H1 (cell line): ENCODE results near the gene IQCH. TPM values are rescaled to one million over a fixed set of nuclear protein-coding genes. Genes with fewer than 3 reads are reported as not detected.

Experiments used
- CTCF ChIA-PET: fragments of 300-600 bp; sonication (Branson Sonifier 250); formaldehyde crosslinking; loops from one replicate; lab custom pipeline; 2021; ENCODE audit not compliant: partially characterized antibody; lab: Charles Lee
- POLR2A ChIA-PET: fragments of 300-600 bp; sonication (Branson Sonifier 250); formaldehyde crosslinking; loops from one replicate; lab custom pipeline; 2021; ENCODE audit warnings: inconsistent platforms; ENCODE audit not compliant: partially characterized antibody; lab: Charles Lee
- DNase-seq, 2 experiments: peaks; one replicate each; pipeline versions ENCODE4 v3.0.0 to v3.0.0-alpha.2; 2010 to 2022; ENCODE audit warnings: low spot score in 2 of 2, low read depth in 1 of 2, mixed read lengths in 1 of 2
- FAIRE-seq: peaks from 2 replicates; lab custom pipeline; 2011; peaks lifted over from hg19 to GRCh38; lab: Jason Lieb, UNC
- H2AFZ ChIP-seq: 2 replicates; pipeline ENCODE4 v1.8.1; 2012; ENCODE audit warnings: low read length, inconsistent platforms
- H2AK5ac ChIP-seq: 2 replicates; pipeline ENCODE4 v1.6.1; 2013; ENCODE audit warnings: low read depth, low read length
- H2BK120ac ChIP-seq: replicated peaks from 2 replicates; pipeline ENCODE3; 2013; ENCODE audit warnings: low read depth, low read length, inconsistent platforms
- H2BK12ac ChIP-seq: 2 replicates; pipeline ENCODE4 v1.6.1; 2013; ENCODE audit warnings: low read depth, low read length
- H2BK15ac ChIP-seq: 2 replicates; pipeline ENCODE4 v1.6.1; 2013; ENCODE audit warnings: low read length
- H2BK20ac ChIP-seq: 2 replicates; pipeline ENCODE4 v1.6.1; 2013; ENCODE audit warnings: low read length
- H2BK5ac ChIP-seq: 2 replicates; pipeline ENCODE4 v1.6.1; 2013; ENCODE audit warnings: low read depth, low read length
- H3K14ac ChIP-seq: 2 replicates; pipeline ENCODE4 v1.6.1; 2013; ENCODE audit warnings: inconsistent platforms; ENCODE audit not compliant: insufficient read length
- H3K18ac ChIP-seq: 2 replicates; pipeline ENCODE4 v1.6.1; 2013; ENCODE audit warnings: low read length; ENCODE audit errors: extremely low read depth
- H3K23ac ChIP-seq: 2 replicates; pipeline ENCODE4 v1.6.1; 2013; ENCODE audit warnings: inconsistent platforms; ENCODE audit not compliant: insufficient read length
- H3K23me2 ChIP-seq: 2 replicates; pipeline ENCODE4 v1.6.1; 2013; ENCODE audit warnings: low read depth, low read length
- H3K27ac ChIP-seq: 2 replicates; pipeline ENCODE4 v1.6.1; 2011; ENCODE audit warnings: low read depth, low read length, inconsistent platforms
- H3K27me3 ChIP-seq, 4 experiments: replicated peaks in 1 of 4; 1 replicate in 1 of 4; 2 replicates in 3 of 4; pipeline versions ENCODE4 v1.6.1 to v1.8.1; 2011 to 2013; ENCODE audit warnings: low read length in 3 of 4, mild to moderate bottlenecking in 3 of 4, inconsistent platforms in 2 of 4, mixed read lengths in 2 of 4, moderate library complexity in 1 of 4; ENCODE audit not compliant: control insufficient read depth in 3 of 4, insufficient read depth in 3 of 4; ENCODE audit errors: extremely low read depth in 1 of 4
- H3K36me3 ChIP-seq, 4 experiments: 2 replicates each; pipeline versions ENCODE4 v1.6.1 to v1.8.1; 2011 to 2013; ENCODE audit warnings: mild to moderate bottlenecking in 4 of 4, low read length in 3 of 4, moderate library complexity in 2 of 4, control low read depth in 1 of 4, inconsistent platforms in 1 of 4; ENCODE audit not compliant: insufficient read depth in 4 of 4, control insufficient read depth in 2 of 4
- H3K4ac ChIP-seq: replicated peaks from 2 replicates; pipeline ENCODE3; 2013; ENCODE audit warnings: low read length, low read depth, mixed read lengths, inconsistent platforms; ENCODE audit not compliant: insufficient read length
- H3K4me1 ChIP-seq, 4 experiments: replicated peaks in 1 of 4; 1 replicate in 1 of 4; 2 replicates in 3 of 4; pipeline versions ENCODE4 v1.6.1 to v1.8.1; 2011 to 2013; ENCODE audit warnings: low read length in 3 of 4, inconsistent platforms in 2 of 4, mixed read lengths in 1 of 4; ENCODE audit not compliant: insufficient read depth in 4 of 4, control insufficient read depth in 3 of 4
- H3K4me2 ChIP-seq, 2 experiments: 2 replicates each; pipeline versions ENCODE4 v1.6.1 to v1.8.1; 2011 to 2013; ENCODE audit warnings: low read depth in 2 of 2, low read length in 2 of 2, control low read depth in 1 of 2, inconsistent platforms in 1 of 2, mild to moderate bottlenecking in 1 of 2; ENCODE audit not compliant: insufficient read depth in 1 of 2
- H3K4me3 ChIP-seq, 4 experiments: fragments of 200-600, 300-600 bp in 1 of 4; sonication (generic), shearing (Covaris generic), sonication (Bioruptor Twin) in 1 of 4; 2 replicates each; pipeline versions ENCODE4 v1.5.1 to v1.8.1; 2011 to 2016; ENCODE audit warnings: low read length in 4 of 4, low read depth in 3 of 4, control low read depth in 2 of 4, inconsistent platforms in 2 of 4, mild to moderate bottlenecking in 2 of 4, mixed read lengths in 1 of 4, moderate library complexity in 1 of 4; ENCODE audit not compliant: insufficient read depth in 2 of 4; ENCODE audit errors: extremely low read depth in 1 of 4
- H3K56ac ChIP-seq: replicated peaks from 2 replicates; pipeline ENCODE3; 2013; ENCODE audit warnings: low read depth, mild to moderate bottlenecking, mixed read lengths, low read length, inconsistent platforms; ENCODE audit not compliant: insufficient read length
- H3K79me1 ChIP-seq: 2 replicates; pipeline ENCODE4 v1.6.1; 2013; ENCODE audit warnings: low read depth, low read length, control low read depth
- H3K79me2 ChIP-seq, 2 experiments: 2 replicates each; pipeline versions ENCODE4 v1.6.1 to v1.8.1; 2012 to 2013; ENCODE audit warnings: low read length in 2 of 2, mild to moderate bottlenecking in 2 of 2, inconsistent platforms in 1 of 2; ENCODE audit not compliant: insufficient read depth in 2 of 2, control insufficient read depth in 1 of 2
- H3K9ac ChIP-seq, 4 experiments: replicated peaks in 1 of 4; 1 replicate in 1 of 4; 2 replicates in 3 of 4; pipeline versions ENCODE4 v1.6.1 to v1.8.1; 2011 to 2013; ENCODE audit warnings: low read depth in 3 of 4, low read length in 3 of 4, control low read depth in 2 of 4, mild to moderate bottlenecking in 2 of 4, moderate library complexity in 2 of 4, inconsistent platforms in 1 of 4; ENCODE audit errors: extremely low read depth in 1 of 4
- H3K9me3 ChIP-seq, 2 experiments: 2 replicates each; pipeline versions ENCODE4 v1.6.1 to v1.8.1; 2012 to 2013; ENCODE audit warnings: mild to moderate bottlenecking in 2 of 2, moderate library complexity in 2 of 2, control low read depth in 1 of 2, inconsistent platforms in 1 of 2, low read depth in 1 of 2, low read length in 1 of 2, mixed read lengths in 1 of 2; ENCODE audit not compliant: insufficient read depth in 2 of 2
- H4K20me1 ChIP-seq, 2 experiments: replicated peaks in 1 of 2; 2 replicates each; pipeline versions ENCODE3 to v1.8.1; 2011 to 2013; ENCODE audit warnings: inconsistent platforms in 2 of 2, low read length in 2 of 2, mild to moderate bottlenecking in 1 of 2; ENCODE audit not compliant: insufficient read depth in 2 of 2, control insufficient read depth in 1 of 2
- H4K5ac ChIP-seq: 2 replicates; pipeline ENCODE4 v1.6.1; 2013; ENCODE audit warnings: low read length, low read depth, mixed read lengths, inconsistent platforms; ENCODE audit not compliant: insufficient read length
- H4K8ac ChIP-seq: 2 replicates; pipeline ENCODE4 v1.8.0; 2013; ENCODE audit warnings: mild to moderate bottlenecking, moderate library complexity, low read length, inconsistent platforms; ENCODE audit not compliant: insufficient read depth; ENCODE audit errors: extremely low read depth
- H4K91ac ChIP-seq: replicated peaks from 2 replicates; pipeline ENCODE3; 2013; ENCODE audit warnings: low read length, mixed read lengths, inconsistent platforms; ENCODE audit not compliant: insufficient read length
- JUN ChIP-seq: IDR thresholded peaks from 2 replicates; pipeline ENCODE4 v1.6.1; 2011; ENCODE audit warnings: low read depth, mild to moderate bottlenecking, improper control_type of control experiment, low read length
- POU5F1 ChIP-seq: IDR thresholded peaks from 2 replicates; pipeline ENCODE4 v1.6.1; 2011; ENCODE audit warnings: low read depth, mild to moderate bottlenecking, low read length, moderate library complexity
- RBBP5 ChIP-seq: IDR thresholded peaks from 2 replicates; pipeline ENCODE4 v1.7.1; 2012; ENCODE audit warnings: low read depth, mild to moderate bottlenecking, inconsistent platforms, low read length, moderate library complexity, borderline replicate concordance
- YY1 ChIP-seq: IDR thresholded peaks from 2 replicates; pipeline ENCODE4 v1.6.1; 2011; ENCODE audit warnings: low read depth, mild to moderate bottlenecking, low read length
- WGBS, 2 experiments: shearing (Covaris generic) in 1 of 2; methylation state at CpG; one replicate each; pipeline versions ENCODE4 v1.1.6 to v1.1.7; 2013 to 2015; ENCODE audit warnings: low lambda C conversion rate in 2 of 2, mixed read lengths in 2 of 2, inconsistent platforms in 1 of 2, low coverage in 1 of 2, missing lambda C conversion rate in 1 of 2; ENCODE audit not compliant: insufficient replicate concordance in 2 of 2, insufficient coverage in 1 of 2, insufficient read length in 1 of 2; ENCODE audit errors: extremely low coverage in 1 of 2, missing lambda C conversion rate in 1 of 2; 5-methylcytosine and 5-hydroxymethylcytosine counted together
- polyA plus RNA-seq, 7 experiments: library from polyadenylated mRNA; depleted of rRNA in 3 of 7; stranded (reverse) in 5 of 7; unstranded in 2 of 7; fragments of >200 nt in 5 of 7; fragments of 200-250 nt in 2 of 7; gene quantifications; 1 replicate in 5 of 7; 2 replicates in 1 of 7; 4 replicates in 1 of 7; pipeline versions ENCODE4 v1.2.1 to v1.2.3, GENCODE V29; 2011 to 2013; ENCODE audit warnings: missing spikeins in 2 of 7, mixed read lengths in 2 of 7
- total RNA-seq: library from RNA; stranded (reverse); fragmentation: NEBNext Ultra II Directional; extraction: Animal tissue kit (Norgen Biotek cat#: 25700); gene quantifications from 2 replicates; pipeline ENCODE4 v1.2.1, GENCODE V29; 2021
- TF ChIP-seq, protein P1 (sequence below): IDR thresholded peaks from 2 replicates; pipeline ENCODE4 v1.6.1; 2011; ENCODE audit warnings: low read length, improper control_type of control experiment

The IQCH gene
- total and polyA plus RNA-seq, 2 of the 8 experiments (the other 6 are each of a cell fraction or from before 2014, with no cell fraction given) = 0.60 to 1.9 TPM

DNA sequence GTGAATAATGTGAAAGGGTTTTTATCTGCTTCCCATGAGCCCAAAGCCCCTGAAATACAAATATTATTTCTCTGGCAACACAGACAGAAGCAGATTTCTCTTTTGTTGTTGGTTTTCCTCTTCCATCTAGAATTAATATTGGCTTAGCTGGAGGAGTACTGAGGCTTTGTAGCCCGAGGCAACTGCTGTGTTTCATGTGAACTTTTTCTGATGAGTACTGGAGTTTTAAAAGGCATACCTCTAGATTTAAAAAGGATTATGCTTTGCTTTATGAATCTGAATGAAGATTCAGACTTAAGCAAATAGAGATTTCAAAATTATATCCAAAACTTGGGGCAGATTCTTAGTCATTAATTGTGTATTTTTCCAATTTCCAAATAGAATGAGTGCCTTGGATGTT, 50.9 kb downstream of the IQCH start:
- no peak overlapping the region for H3K27ac ChIP-seq
- CTCF ChIA-PET = interaction anchor here (0.6 to 12.4 kb wide), 7 partner anchors 10 to 1788 kb away, joined by 3 to 125 read pairs (median 4); no protein-coding TSS in a partner anchor

More for the DNA sequence above, 50.9 kb downstream of the IQCH start:
- H2BK120ac ChIP-seq = no peak overlapping the region
- POLR2A ChIA-PET = no interaction called here
- H3K4me3 ChIP-seq = no peak overlapping the region
- TF ChIP-seq POU5F1 (no peak), YY1 (no peak), JUN (no peak), RBBP5 (no peak)
- TF ChIP-seq, protein P1, sequence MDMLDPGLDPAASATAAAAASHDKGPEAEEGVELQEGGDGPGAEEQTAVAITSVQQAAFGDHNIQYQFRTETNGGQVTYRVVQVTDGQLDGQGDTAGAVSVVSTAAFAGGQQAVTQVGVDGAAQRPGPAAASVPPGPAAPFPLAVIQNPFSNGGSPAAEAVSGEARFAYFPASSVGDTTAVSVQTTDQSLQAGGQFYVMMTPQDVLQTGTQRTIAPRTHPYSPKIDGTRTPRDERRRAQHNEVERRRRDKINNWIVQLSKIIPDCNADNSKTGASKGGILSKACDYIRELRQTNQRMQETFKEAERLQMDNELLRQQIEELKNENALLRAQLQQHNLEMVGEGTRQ = no peak
- TF ChIP-seq, all 59 proteins: peak for 0
- H4K8ac ChIP-seq = no peak overlapping the region
- H3K36me3 ChIP-seq = no peaks in the 10 kb centered on the region
- H3K9ac ChIP-seq = no peak overlapping the region
- H3K56ac ChIP-seq = no peak overlapping the region
- H3K27me3 ChIP-seq = no peaks in the 10 kb centered on the region
- no peak overlapping the region for H2AK5ac ChIP-seq
- H2BK20ac ChIP-seq = no peak overlapping the region
- WGBS, 2 experiments = 0% methylated on average over 1 of the region's 1 CpG; no CpG with 5 or more reads in 1 of the 2 experiments
- H4K5ac ChIP-seq = no peak overlapping the region
- H3K9me3 ChIP-seq = no peaks in the 10 kb centered on the region
- H4K91ac ChIP-seq = no peak overlapping the region
- DNase-seq (no peak), FAIRE-seq (no peak)
- no peak overlapping the region for H3K14ac ChIP-seq
- H3K23ac ChIP-seq = no peak overlapping the region
- H2BK15ac ChIP-seq = no peak overlapping the region
- H3K4me1 ChIP-seq = no peaks in the 10 kb centered on the region
- H2BK12ac ChIP-seq = no peak overlapping the region
- H2AFZ ChIP-seq = no peak overlapping the region
- H2BK5ac ChIP-seq = no peak overlapping the region
- H3K4ac ChIP-seq = no peak overlapping the region
- H3K79me1 ChIP-seq = no peaks in the 10 kb centered on the region
- H4K20me1 ChIP-seq = no peaks in the 10 kb centered on the region
- no peak overlapping the region for H3K18ac ChIP-seq
- no peak overlapping the region for H3K4me2 ChIP-seq
- H3K79me2 ChIP-seq = no peaks in the 10 kb centered on the region
- H3K23me2 ChIP-seq = no peaks in the 10 kb centered on the region
